ENCODE measurements around the gene ZYG11A.

DNA sequence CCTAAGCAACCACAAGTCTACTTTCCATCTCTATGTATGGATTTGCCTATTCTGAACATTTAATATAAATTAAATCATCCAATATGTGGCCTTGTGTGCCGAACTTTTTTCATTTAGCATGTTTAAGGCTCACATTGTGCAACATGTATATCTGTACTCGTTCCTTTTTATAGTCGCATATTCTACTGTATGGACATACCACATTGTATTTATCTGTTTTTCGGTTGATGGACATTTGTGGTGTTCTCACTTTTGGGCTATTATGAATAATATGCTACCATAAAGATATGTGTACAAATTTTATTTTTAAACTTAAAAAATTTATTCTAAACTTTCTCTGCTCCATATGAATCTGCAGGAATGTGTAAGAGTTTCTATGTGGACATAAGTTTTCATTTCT lies 13.0 kb downstream of the ZYG11A start:
- TF ChIP-seq, protein P1, sequence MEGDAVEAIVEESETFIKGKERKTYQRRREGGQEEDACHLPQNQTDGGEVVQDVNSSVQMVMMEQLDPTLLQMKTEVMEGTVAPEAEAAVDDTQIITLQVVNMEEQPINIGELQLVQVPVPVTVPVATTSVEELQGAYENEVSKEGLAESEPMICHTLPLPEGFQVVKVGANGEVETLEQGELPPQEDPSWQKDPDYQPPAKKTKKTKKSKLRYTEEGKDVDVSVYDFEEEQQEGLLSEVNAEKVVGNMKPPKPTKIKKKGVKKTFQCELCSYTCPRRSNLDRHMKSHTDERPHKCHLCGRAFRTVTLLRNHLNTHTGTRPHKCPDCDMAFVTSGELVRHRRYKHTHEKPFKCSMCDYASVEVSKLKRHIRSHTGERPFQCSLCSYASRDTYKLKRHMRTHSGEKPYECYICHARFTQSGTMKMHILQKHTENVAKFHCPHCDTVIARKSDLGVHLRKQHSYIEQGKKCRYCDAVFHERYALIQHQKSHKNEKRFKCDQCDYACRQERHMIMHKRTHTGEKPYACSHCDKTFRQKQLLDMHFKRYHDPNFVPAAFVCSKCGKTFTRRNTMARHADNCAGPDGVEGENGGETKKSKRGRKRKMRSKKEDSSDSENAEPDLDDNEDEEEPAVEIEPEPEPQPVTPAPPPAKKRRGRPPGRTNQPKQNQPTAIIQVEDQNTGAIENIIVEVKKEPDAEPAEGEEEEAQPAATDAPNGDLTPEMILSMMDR (IDR thresholded peaks at IDR 0.05 in 4 of 5, conservative IDR thresholded peaks at IDR 0.05 in 1 of 5), result no peak
- no peak for TF ChIP-seq POLR2A (IDR thresholded peaks at IDR 0.05)
